ENCODE measurements around the gene BAG3. TPM values are rescaled to one million over a fixed set of nuclear protein-coding genes. Genes with fewer than 3 reads are reported as not detected.

The BAG3 gene
- total RNA-seq, 4 donors from 2014 or later: 23.8 to 38.4 (median 32.0) TPM

DNA sequence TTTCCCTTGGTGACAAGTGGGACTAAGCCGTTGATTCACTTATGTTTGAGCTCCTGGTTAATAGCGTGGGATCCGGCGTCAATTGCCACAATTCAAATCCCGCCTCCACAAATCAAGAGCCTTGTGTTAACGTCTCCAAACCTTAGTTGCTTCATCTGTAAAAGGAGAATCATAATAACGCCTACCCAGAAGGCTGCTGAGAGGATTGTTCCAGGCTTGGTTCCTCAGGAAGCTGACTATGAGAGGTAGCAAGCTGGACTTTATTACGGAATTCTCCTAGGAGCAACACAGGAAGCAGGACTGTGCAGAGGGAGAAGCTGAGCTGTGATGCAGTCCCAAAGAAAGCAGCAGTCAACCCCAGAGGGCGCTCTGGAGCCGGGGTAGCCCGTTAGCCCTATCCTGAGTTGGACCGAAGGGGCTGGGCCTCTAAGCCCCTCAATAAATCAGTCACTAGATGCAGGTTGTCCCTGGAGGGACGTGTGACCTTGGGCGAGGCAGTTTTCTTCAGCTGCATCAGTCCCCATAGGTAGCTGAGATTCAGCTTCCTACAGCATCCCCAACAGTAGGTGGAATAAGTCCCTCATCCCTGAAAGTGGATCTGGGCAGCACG, 6.9 kb upstream of the BAG3 start:
- Histone ChIP-seq H3K9me3 (peaks cover 0 to 12% (median 0%) of the 10 kb centered on the region in 4 donors), H3K36me3 (no peaks in the 10 kb centered on the region), H3K27ac (peak overlapping the region in 2 of 4 donors; percentile 58 to 80), H3K4me3 (no peak overlapping the region), H3K27me3 (no peaks in the 10 kb centered on the region), H3K4me1 (peaks cover 0 to 6% (median 0%) of the 10 kb centered on the region in 4 donors)
- 49 to 51% methylated on average over 15 of the region's 15 CpGs for WGBS, 2 donors
- TF ChIP-seq, protein P1, sequence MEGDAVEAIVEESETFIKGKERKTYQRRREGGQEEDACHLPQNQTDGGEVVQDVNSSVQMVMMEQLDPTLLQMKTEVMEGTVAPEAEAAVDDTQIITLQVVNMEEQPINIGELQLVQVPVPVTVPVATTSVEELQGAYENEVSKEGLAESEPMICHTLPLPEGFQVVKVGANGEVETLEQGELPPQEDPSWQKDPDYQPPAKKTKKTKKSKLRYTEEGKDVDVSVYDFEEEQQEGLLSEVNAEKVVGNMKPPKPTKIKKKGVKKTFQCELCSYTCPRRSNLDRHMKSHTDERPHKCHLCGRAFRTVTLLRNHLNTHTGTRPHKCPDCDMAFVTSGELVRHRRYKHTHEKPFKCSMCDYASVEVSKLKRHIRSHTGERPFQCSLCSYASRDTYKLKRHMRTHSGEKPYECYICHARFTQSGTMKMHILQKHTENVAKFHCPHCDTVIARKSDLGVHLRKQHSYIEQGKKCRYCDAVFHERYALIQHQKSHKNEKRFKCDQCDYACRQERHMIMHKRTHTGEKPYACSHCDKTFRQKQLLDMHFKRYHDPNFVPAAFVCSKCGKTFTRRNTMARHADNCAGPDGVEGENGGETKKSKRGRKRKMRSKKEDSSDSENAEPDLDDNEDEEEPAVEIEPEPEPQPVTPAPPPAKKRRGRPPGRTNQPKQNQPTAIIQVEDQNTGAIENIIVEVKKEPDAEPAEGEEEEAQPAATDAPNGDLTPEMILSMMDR (IDR thresholded peaks at IDR 0.05): no peak
- TF ChIP-seq EP300 (IDR thresholded peaks at IDR 0.05): no peak
- TF ChIP-seq POLR2A (IDR thresholded peaks at IDR 0.05): no peak
- DNase-seq (ENCODE audit: low spot score in 2 of 2): no peak

DNA sequence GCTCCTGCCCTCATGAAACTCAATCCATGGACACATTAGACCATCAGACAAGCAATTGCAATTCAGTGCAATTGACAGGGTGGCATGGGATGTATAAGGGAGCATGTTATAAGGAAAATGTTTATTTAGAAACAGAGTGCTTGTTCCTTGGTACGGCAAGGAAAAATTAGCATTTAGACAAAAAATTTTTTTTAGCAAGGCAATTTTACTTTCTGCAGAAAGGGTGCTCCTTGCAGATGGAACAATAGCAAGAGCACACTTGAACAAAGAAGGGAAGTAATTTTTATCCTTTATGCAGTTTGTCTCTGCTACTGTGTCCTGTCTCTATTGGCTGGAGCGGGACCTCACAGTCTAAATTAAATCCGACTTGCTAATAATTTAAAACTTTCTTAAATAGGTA, 6.2 kb upstream of the BAG3 start:
- Histone ChIP-seq H3K4me1 (peaks cover 0 to 6% (median 0%) of the 10 kb centered on the region in 4 donors), H3K27me3 (no peaks in the 10 kb centered on the region), H3K36me3 (no peaks in the 10 kb centered on the region), H3K9me3 (peaks cover 0 to 12% (median 0%) of the 10 kb centered on the region in 4 donors), H3K27ac (no peak overlapping the region), H3K4me3 (no peak overlapping the region)
- no peak for TF ChIP-seq EP300 (IDR thresholded peaks at IDR 0.05)
- TF ChIP-seq, protein P1 (IDR thresholded peaks at IDR 0.05): no peak
- no peak for TF ChIP-seq POLR2A (IDR thresholded peaks at IDR 0.05)
- WGBS, 2 donors: 95 to 99% methylated on average over 3 of the region's 3 CpGs
- DNase-seq (ENCODE audit: low spot score in 2 of 2): no peak

DNA sequence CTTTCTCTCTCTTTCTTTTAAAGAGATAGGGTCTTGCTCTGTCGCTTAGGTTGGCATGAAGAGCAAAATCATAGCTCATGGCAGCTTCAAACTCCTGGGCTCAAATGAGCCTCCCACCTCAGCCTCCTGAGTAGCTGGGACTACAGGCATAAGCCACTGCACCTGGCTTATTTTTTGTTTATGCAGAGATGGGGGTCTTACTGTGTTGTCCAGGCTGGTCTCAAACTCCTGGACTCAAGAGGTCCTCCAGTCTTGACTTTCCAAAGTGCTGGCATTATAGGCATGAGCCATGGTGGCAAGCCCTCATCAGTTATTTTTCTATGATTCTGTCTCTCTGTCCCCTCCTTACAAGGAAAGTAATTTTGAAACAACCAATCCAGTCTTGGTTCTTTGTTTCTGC, 1.1 kb upstream of the BAG3 start:
- Histone ChIP-seq H3K27ac (peak overlapping the region in 2 of 4 donors; percentile 98 to 99), H3K36me3 (no peaks in the 10 kb centered on the region), H3K27me3 (no peaks in the 10 kb centered on the region), H3K4me1 (peaks cover 0 to 31% (median 14%) of the 10 kb centered on the region in 4 donors), H3K4me3 (no peak overlapping the region), H3K9me3 (peaks cover 0 to 5% (median 0%) of the 10 kb centered on the region in 4 donors)
- no peak for TF ChIP-seq POLR2A (IDR thresholded peaks at IDR 0.05)
- DNase-seq (ENCODE audit: low spot score in 2 of 2): no peak
- 93 to 100% methylated on average over 1 of the region's 1 CpG for WGBS, 2 donors

DNA sequence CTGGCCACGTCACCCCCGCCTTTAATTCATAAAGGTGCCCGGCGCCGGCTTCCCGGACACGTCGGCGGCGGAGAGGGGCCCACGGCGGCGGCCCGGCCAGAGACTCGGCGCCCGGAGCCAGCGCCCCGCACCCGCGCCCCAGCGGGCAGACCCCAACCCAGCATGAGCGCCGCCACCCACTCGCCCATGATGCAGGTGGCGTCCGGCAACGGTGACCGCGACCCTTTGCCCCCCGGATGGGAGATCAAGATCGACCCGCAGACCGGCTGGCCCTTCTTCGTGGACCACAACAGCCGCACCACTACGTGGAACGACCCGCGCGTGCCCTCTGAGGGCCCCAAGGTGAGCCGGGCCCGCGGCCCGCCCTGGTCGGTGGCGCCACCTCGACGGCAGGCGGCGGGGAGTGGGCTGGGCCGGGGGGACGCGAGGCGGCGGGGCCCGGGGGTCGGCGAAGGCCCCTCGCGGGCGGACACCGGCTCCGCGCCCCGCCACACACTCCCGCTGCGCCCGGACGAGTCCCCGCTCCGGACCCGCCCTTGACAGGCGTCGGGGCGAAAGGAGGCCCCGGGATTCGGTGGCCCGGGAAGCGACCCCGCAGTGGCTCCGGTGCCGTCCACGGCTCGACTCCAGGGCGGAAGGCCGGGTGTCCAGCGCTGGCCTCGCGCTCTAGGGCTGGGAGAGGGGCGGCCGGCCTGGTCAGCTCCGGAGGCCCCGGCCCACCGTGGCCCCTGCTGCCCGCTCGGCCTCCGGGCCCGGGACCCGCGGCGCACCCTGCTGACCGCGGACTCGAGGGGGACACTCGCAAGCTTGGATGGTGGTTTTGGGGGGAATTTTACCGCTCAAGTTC, 557 bp downstream of the BAG3 start:
- TF ChIP-seq, protein P1 (IDR thresholded peaks at IDR 0.05): no peak
- TF ChIP-seq EP300 (IDR thresholded peaks at IDR 0.05): no peak
- TF ChIP-seq POLR2A (IDR thresholded peaks at IDR 0.05): no peak
- Histone ChIP-seq H3K4me3 (peak overlapping the region; percentile 77 to 92 (median 84)), H3K4me1 (peaks cover 0 to 48% (median 24%) of the 10 kb centered on the region in 4 donors), H3K27ac (peak overlapping the region; percentile 97 to 99 (median 98)), H3K36me3 (no peaks in the 10 kb centered on the region), H3K27me3 (no peaks in the 10 kb centered on the region), H3K9me3 (no peaks in the 10 kb centered on the region)
- WGBS, 2 donors: 0 to 1% methylated on average over 11 to 28 of the region's 107 CpGs
- DNase-seq (ENCODE audit: low spot score in 2 of 2): no peak

DNA sequence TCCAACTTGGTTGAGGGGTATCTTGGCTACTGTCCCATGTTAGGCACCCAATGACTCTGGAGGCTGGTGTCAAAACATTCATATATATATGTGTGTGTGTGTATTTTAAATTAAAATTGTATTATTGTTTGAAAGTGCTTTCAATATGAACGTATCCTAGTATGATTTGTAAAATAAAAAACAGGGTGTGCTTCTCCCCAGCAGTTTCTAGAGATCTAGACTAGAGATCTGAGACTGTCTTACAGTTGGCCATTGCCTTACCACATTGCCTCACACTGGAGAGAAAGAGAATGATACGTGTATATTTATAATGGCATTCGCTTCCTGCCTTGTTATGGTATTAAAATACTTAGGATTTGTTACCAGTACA, 1.2 kb downstream of the BAG3 start:
- H3K9me3 ChIP-seq: no peaks in the 10 kb centered on the region
- no peaks in the 10 kb centered on the region for H3K36me3 ChIP-seq
- H3K4me3 ChIP-seq: peak overlapping the region; percentile 77 to 92 (median 84)
- H3K27me3 ChIP-seq: no peaks in the 10 kb centered on the region
- DNase-seq (ENCODE audit: low spot score in 2 of 2): peak in 1 of 2 donors; percentile 32
- TF ChIP-seq POLR2A (IDR thresholded peaks at IDR 0.05) (peak in 1 of 2 donors; percentile 37), EP300 (IDR thresholded peaks at IDR 0.05) (peak in 1 of 2 donors; percentile 79)
- TF ChIP-seq, protein P1 (IDR thresholded peaks at IDR 0.05): peak in 3 of 5 experiments; percentile 40 to 44 (median 41)
- H3K27ac ChIP-seq: peak overlapping the region; percentile 97 to 99 (median 98)
- WGBS, 2 donors: 0 to 2% methylated on average over 3 of the region's 3 CpGs
- peaks cover 0 to 54% (median 28%) of the 10 kb centered on the region in 4 donors for H3K4me1 ChIP-seq

All from tibial nerve (tissue), 4 donors.